GM19463 (cell line): Measurements from ENCODE around the gene OGFOD1.
"Not testable (repeated sequence)": the region's sequence is repeated elsewhere in the genome, so short reads cannot be mapped to it uniquely, and the experiment has no call there.

Experiments used
- ATAC-seq: cut with Tn5 transposase; IDR thresholded peaks from one replicate; pipeline ENCODE4 v1.9.1; 2021; ENCODE audit warnings: mild to moderate bottlenecking, moderate library complexity; ENCODE audit not compliant: unreplicated experiment

Gene OGFOD1

DNA sequence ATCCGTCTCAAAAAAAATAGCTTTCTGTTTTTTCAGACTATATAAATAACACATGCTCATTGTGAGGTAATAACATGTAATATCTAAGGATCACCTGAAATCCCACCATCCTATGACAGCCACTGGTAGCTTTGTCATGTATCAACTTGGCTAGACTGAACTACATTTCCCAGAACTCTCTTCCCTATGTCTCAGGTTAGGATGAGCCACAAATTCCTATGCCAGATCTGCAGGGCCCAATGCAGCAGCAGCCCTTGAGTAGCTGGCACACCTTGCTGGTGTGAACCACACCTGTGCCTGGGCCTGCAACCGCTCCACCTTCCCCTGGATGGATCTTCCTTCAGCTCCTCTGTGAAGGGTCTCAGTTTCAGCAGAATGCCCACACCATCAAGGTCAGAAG lies 28.1 kb downstream of the OGFOD1 start:
- ATAC-seq = no peak

DNA sequence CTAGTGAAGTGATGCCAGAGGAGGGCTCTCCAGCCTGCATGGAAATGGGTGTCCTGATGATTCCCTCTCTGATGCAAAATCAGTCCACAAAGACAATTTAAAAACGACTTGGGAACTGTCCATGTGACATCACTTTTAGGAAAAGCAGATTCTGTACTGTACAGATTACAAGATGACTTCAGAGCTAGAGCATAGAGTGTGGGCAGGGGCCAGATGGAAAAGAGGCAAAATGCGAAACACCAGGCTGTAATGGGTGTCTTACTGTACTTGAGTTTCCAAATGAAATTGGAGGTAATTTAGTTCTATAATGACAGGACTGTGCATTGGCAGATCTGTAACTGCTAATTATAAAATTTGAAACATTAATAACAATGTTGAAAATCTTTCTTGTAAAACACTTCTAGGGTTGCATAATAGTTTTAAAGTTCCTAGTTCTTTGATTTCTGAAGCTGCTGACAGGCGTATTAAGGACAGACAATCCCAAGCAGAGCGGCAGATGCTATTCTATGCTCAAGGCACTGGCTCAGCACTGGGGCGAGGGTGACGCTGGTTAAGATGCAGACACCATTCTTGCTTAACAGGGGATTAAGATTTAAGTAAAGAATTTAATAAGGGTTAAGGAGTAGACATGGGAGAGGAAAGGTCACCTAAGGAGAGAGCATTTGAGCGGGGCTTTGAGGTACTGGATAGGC lies 29.6 kb downstream of the OGFOD1 start:
- ATAC-seq = no peak

DNA sequence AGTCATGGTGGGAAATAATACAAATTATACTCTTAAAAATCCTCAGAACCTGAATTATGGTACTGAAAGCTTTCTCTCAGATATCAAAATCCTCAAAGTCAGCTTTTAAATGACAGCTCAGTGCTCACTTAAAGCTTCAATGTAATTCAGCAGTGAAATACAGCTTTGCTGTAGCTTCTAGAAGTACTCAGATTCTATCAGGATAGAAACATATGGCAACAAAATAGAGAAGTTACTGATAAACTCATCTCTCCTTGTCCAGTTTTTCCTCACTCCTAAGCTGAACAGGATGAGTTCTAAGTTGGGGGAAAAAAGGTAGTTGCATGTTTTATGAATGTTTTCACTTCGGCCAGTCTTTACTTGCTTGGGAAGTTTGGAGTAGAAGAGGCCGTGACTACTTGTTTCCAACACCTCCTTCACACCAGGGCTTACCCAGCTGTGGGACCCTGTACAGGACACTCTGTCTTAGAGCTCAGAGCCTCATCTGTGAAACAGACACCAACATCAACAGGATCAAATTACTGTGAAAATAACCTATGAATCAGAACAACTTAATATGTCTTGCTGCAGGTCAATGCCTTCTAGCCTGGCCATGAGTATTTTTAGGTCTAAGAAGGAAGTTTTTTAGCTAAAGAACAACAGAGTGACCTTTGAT lies 30.2 kb downstream of the OGFOD1 start:
- no peak for ATAC-seq

DNA sequence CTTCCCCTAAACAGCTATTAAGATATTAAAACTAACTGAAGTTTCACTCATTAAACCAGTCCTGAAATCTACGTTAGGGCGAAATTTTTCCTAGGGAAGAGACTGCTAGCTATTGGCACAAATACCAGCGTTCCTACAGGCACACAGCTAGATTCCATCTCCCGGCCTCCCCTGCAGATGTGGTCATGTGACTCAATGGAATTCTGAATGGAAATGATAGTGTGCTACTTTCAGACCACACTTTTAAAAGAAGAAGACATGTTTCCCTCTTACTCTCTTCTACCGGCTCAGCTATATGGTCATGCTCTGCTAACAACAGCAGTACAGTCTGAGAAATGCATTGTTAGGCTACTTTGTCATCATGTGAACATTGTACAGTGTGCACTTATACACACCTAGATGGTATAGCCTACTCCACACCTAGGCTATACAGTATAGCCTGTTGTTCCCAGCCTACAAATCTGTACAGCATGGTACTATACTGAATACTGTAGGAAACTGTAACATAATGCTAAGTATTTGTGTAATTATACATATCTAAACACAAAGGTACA lies 31.4 kb downstream of the OGFOD1 start:
- no peak for ATAC-seq

DNA sequence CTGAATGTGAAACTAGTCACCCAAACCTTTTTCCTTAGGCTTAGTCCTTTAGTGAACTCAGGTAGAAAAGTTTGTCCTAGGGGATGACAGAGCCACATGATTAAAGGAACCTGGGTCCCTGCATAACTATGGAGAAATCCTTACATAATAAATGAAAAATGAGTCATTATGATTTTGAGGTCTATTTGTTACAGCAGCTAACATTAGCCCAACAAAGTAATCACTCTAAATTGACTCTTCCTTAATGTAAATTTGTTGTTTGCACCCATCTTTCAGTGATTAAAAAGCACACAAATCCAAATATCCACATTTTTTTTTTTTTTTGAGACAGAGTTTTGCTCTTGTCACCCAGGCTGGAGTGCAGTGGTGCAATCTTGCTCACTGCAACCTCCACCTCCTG lies 32.0 kb downstream of the OGFOD1 start:
- ATAC-seq = no peak

DNA sequence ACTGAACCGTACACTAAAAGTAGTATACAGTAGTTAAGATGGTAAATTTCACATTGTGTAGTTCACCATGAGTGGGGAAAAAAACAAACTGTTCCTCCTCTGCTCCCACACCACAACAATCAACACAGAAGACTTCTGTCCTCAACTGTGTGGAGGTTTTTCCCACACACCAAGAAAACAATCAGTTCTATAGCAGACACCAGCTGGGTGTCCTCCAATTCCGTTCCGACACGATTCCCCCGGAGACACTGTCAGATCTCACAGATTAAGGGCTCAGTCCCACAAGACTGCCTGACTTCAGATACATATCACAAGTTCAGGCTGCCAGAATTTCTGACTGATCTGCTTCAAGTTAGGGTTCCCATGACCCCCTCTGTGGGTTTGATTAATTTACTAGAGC lies 36.7 kb downstream of the OGFOD1 start:
- ATAC-seq = no peak

DNA sequence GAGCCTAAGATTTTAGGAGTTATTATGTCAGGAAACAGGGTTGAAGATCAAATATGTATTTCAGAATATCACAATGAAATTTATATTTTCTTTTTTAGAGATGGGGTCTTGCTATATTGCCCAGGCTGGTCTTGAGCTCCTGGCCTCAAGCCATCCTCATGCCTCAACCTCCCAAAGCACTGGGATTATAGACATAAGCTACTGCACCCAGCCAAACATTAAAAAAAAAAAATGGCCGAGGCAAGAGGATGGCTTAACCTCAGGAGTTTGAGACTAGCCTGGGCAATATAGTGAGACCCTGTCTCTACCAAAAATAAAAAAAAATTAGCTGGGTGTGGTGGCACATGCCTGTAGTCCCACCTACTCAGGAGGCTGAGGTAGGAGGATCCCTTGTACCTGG lies 37.5 kb downstream of the OGFOD1 start:
- ATAC-seq = not testable (repeated sequence)

DNA sequence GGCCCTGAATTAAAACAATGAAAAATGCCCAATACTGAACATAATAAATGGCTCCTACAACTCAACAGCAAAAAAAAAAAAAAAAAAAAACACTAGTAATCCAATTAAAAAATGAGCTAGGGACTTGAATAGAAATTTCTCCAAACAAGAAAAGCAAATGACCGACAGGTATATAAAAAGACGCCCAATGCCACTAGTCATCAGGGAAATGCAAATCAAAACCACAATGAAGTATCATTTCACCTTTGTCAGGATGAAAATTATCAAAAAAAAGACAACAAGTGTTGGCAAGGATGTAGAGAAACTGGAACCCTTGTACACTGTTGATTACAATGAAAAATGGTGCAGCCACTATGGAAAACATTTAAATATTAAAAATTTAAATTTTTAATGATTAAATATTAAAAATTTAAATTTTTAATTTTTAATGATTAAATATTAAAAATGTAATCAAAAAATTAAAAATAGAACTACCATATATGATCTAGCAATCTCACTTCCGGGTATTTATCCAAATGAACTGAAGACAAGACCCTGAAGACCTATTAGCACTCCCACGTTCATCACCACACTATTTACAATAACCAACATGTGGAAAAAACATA lies 40.4 kb downstream of the OGFOD1 start:
- ATAC-seq = no peak

DNA sequence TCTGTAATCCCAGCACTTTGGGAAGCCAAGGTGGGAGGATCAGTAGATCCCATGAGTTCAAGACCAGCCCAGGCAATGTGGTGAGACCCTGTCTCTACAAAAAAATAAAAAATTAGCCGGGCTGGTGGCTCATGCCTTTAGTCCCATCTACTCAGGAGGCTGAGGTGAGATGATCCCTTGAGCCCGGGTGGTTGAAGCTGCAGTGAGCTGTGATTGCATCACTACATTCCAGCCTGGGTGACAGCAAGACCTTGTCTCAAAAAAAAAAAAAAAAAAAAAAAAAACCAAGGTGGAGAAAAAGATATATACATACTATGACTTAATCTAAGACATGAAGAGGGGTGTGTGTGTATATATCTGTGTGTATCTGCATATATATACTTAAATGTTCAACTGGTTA lies 41.8 kb downstream of the OGFOD1 start:
- ATAC-seq = no peak

DNA sequence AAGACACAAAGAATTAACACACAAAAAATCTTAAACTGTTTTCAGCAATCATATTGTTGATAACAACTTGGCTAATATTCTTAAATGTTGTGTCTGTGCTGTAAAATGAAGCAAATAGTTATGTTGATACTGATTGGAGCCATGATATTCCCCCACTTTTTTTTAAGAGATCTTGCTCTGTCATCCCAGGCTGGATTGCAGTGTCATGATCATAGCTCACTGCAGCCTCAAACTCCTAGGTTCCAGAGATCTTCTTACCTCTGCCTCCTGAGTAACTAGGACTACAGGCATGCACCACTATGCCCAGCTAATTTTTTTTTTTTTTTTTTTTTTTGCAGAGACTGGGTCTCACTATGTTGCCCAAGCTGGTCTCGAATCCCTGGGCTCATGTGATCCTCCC lies 42.5 kb downstream of the OGFOD1 start:
- no peak for ATAC-seq

DNA sequence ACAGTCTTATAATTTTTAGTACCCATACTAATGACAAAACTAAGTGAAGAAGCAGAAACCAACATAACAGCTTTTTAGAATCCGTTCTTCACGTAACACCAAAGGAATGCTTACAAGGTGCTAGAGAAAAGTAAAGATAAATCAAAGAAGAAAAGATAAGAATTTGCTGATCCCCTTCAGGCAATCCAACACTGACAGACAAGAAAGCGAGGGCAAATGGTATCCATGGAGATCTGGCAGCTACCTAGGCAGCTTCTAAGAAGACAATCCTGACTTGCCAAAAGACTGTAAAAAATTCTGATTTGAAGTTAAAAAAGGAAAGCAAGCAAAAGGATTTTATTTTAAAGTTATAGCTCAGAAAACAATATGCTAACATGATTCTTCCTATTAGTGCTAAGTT lies 53.8 kb downstream of the OGFOD1 start:
- no peak for ATAC-seq

DNA sequence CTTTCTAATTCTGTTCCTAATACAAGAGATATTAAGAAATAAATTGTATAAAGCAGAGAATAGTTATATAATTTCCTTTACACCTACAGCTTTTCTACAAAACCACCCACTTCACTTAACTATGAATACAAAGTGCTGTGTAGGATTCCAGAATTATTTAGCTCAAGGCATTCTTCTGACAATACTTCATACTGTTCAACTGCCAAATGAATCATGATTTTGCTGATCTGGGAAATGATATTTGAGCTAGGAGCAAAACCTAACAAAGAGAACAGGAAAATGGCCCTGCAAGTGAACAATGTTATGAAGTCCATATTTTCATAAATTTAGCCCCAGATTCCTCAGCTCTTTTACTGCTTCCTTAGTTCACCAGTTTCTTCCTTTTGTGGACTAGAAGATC lies 55.6 kb downstream of the OGFOD1 start:
- ATAC-seq = no peak

DNA sequence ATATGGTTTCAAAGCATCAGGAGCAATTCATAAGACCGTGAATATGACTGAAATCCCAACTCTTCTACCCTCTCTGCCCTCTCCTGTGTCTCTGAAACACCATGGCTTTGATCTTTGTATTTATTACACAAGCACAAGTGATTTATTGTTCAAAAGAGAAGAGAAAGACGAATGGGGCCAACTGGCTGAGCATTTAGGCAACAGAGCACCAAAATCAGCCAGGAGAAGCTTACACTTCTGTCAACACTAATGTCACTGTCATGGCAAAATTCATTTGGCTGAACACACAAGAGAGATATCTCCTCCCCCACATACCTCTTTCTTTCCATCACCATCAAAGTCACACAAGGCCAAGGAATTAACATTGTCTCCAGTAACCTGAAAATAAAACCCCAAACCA lies 59.2 kb downstream of the OGFOD1 start:
- no peak for ATAC-seq

DNA sequence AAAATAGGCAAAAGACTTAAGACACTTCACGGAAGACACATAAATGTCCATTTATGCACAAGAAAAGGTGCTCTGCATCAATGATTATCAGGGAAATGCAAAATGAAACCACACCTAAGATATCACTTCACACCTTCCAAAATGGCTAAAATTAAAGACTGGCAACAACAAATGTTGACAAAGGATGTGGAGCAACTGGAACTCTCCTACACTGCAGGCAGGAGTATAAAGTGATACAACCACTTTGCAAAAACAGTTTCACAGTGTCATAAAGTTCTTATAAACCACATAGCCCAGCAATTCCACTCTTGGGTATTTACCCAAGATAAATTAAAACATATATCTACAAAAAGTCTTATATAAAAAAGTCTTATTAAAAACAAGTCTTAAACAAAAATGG lies 60.7 kb downstream of the OGFOD1 start:
- ATAC-seq = no peak

DNA sequence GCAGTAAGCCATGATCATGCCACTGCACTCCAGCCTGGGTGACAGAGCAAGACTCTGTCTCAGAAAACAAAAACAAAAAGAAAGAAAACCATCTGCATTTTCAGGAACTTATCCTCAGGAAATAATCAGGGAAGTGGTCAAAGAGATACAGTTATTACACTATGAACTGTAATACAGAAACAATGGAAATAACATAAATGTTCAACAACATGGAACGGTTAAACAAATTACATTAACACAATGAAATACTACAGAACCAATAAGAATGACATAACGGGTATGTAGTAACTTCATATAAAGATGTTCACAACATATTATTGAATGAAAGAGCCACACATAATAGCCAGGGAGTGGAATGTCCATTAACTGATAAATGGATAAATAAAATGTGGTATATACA lies 61.7 kb downstream of the OGFOD1 start:
- ATAC-seq = no peak

DNA sequence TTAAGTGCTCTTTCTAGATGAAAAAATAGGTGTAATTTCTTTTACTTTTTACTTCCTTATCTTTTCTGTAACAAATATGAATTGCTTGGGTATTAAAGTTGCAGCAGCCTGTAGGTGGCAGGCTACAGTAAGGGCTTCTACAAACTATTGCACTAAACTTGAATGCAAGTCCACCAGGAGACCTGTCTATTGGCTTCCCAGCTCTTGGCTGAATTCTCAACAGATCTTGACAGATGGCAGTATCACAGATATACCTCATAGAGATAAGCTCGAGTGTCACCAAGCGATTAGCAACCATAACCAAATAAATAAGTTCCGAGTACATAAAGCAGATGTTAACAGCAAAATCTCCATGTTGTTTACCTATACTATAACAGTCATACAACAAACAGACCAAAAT lies 62.6 kb downstream of the OGFOD1 start:
- no peak for ATAC-seq

DNA sequence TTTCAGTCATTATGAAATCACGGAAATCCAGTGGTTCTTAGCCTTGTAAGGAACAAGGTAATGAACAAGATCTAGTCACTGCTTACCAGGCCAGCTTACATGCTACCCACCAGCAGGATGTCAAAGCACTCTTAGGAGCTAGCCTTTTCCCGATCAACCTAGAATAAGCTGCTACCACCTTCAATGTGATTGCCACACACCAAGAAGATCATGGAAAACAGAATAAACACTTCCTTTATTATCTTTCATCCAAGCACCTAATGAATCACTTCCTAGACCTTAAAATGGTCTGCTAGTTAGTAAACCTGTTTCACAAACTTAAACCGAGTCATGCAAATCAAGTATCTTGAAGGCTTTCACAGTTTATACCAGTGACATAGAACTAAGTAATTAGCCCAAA lies 63.5 kb downstream of the OGFOD1 start:
- no peak for ATAC-seq

DNA sequence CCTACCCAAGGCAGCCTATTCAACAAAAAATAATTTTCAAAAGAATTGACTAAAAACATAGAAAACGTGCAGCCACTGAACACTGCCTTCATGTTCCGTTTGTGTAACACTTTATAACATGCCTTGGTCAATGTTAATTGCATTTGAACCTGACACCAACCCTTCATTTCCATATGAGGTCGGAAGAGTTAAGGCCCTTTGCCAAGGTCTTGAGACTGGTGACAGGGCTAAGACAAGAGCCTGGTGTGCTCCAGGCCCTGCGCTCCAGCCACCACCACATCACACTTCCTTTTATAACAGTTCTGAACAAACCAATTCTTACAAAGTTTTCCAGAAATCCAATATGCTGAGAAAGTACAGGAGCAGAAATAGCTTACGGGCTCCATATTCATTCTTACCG lies 64.3 kb downstream of the OGFOD1 start:
- ATAC-seq = no peak

DNA sequence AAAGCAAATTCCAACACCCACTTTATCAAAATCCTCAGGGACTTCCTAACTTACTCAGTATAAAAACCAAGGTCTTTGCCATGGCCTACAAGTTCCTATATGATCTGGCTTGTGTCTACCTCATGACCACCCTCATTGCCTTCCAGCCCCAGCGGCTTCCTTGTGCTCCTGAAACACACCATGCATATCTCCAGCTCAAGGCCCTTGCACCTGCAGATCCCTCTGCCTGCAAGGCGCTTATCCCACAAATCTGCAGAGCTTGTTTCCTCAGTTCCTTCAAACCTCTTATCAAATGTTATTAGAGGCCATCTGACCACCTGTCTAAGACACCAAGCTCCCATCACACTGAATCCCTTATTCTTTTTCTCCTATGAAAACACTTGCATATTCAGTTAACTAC lies 65.9 kb downstream of the OGFOD1 start:
- no peak for ATAC-seq

DNA sequence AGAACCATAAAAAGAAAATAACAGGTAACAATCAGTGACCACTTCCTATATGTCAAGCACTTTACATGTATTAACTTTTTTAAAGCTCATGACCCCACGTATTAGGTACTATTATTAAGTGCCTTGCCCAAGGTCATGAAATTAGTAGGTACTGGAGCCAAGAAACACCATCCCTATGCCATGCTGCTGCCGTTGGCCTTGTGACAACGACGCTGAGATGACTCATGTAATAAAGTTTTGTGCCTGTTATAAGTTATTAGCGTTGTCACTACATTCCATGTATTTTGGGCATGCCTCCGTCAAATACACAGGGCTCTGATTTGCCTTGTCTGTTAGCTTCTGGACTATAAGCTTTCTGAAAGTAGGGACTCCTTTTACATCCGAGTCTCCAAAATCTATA lies 67.1 kb downstream of the OGFOD1 start:
- no peak for ATAC-seq

DNA sequence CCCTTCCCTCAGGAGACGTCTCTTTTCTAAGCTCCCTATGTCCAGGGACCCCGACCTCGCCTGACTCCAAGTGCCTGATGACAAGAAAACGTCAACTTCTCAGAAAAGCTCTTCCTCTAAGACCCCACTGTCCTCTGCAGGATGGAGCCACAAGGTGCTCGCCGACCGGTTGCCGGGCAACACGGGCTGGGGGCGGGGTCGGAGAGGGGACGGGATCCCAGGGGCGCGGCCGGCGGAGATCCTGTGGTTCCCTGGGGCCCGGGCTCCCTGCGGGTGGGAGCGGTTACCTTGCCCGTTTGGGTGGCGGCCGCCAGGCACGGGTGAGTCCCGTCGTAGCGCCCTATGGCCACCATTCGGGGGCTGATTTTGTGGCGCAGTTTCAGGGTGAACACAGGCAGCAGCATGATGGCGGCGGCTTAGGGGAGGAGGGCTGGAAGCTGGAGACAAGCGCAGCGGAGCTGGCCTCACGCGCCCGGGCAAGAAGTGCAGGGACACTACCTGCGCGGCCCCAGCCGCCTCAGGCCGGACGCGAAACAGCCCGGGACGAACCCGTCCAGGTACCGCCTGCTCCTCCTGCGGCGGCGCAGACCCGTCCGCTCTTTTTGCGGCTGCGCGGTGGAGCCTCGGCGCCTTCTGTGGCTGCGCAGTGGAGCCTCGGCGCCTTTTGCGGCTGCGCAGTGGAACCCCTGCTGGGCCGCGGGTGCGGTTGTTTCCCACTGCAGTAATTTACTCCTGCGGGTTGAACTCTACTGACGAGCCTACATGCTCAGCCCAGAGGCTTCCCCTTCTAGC lies 68.3 kb downstream of the OGFOD1 start, which contains the start of gene BBS2:
BBS2 (minus strand) TSS at position 566 of the 792 bp plus-strand sequence; CDS start at position 404, 162 bp downstream.
- ATAC-seq = peak; percentile 81
